Stomach (tissue), 9 donors: ENCODE measurements around the gene ODF2. TPM values are rescaled to one million over a fixed set of nuclear protein-coding genes. Genes with fewer than 3 reads are reported as not detected.
A peak's percentile ranks its signal among the peaks of the same experiment; 100 is the strongest.
"Not testable (repeated sequence)": the region's sequence is repeated elsewhere in the genome, so short reads cannot be mapped to it uniquely, and the experiment has no call there.

Source experiments
- DNase-seq, 2 donors: peaks; one replicate each; pipeline versions ENCODE4 v3.0.0 to v3.0.0-alpha.2; 2013 to 2019
- H3K27ac ChIP-seq, 5 donors: fragments of 200-600 bp in 4 of 5; sonication (generic) in 4 of 5; one replicate each; pipeline ENCODE4 v1.5.1; 2013 to 2019; ENCODE audit warnings: mild to moderate bottlenecking in 1 of 5, moderate library complexity in 1 of 5
- H3K27me3 ChIP-seq, 3 donors: fragments of 200-600 bp; sonication (generic); one replicate each; pipeline ENCODE4 v1.5.1; 2017 to 2019; ENCODE audit warnings: mixed run types in 1 of 3
- H3K36me3 ChIP-seq, 4 donors: fragments of 200-600 bp; sonication (generic); 1 replicate in 3 of 4; 2 replicates in 1 of 4; pipeline ENCODE4 v1.5.1; 2016 to 2019
- H3K4me1 ChIP-seq, 4 donors: fragments of 200-600 bp; sonication (generic); one replicate each; pipeline ENCODE4 v1.5.1; 2016 to 2019
- H3K4me3 ChIP-seq, 4 donors: fragments of 200-600 bp; sonication (generic) in 3 of 4; one replicate each; pipeline ENCODE4 v1.5.1; 2016 to 2019; ENCODE audit warnings: mild to moderate bottlenecking in 1 of 4
- H3K9me3 ChIP-seq, 4 donors: fragments of 200-600 bp; sonication (generic); one replicate each; pipeline ENCODE4 v1.5.1; 2016 to 2019
- EP300 ChIP-seq: sonication (generic); formaldehyde crosslinking; IDR thresholded peaks from one replicate; pipeline ENCODE4 v1.6.1; 2017; ENCODE audit warnings: antibody characterized with exemption
- POLR2A ChIP-seq, 4 donors: fragments of 450-650 bp; IDR thresholded peaks; one replicate each; pipeline ENCODE4 v1.6.1; 2016; ENCODE audit warnings: antibody characterized with exemption in 4 of 4, control low read depth in 2 of 4, mild to moderate bottlenecking in 1 of 4, moderate library complexity in 1 of 4
- POLR2AphosphoS5 ChIP-seq, 3 donors: sonication (generic); formaldehyde crosslinking; IDR thresholded peaks; one replicate each; pipeline ENCODE4 v1.6.1; 2016; ENCODE audit warnings: antibody characterized with exemption in 3 of 3
- WGBS, 5 donors: extraction: QIAGEN DNeasy Blood & Tissue Kit in 3 of 5; methylation state at CpG; one replicate each; pipeline versions ENCODE4 v1.1.5 to v1.1.7; 2013 to 2018; 5-methylcytosine and 5-hydroxymethylcytosine counted together
- intact Hi-C: fragments of 100-400 bp; cut with DNase I; formaldehyde crosslinking; loops from one replicate; pipeline ENCODE4 v1.15.1; 2023; ENCODE audit warnings: low total_unique reads
- polyA plus RNA-seq, 3 donors: library from polyadenylated mRNA; stranded (reverse); fragments of 200-250 nt; gene quantifications; one replicate each; pipeline ENCODE4 v1.2.3, GENCODE V29; 2013
- total RNA-seq, 5 donors: library from RNA; depleted of rRNA; stranded (reverse); fragments of >200 nt; gene quantifications; one replicate each; pipeline versions ENCODE4 v1.1.0 to v1.2.3, GENCODE V29; 2014 to 2016
- TF ChIP-seq, protein P1 (sequence below), 7 experiments: fragments of 450-650 bp in 4 of 7; fragments of 200-600 bp in 3 of 7; sonication (generic) in 3 of 7; IDR thresholded peaks; one replicate each; pipeline ENCODE4 v1.5.1; 2016 to 2019; ENCODE audit warnings: antibody characterized with exemption in 7 of 7, control low read depth in 2 of 7, mild to moderate bottlenecking in 1 of 7
- donor health status: healthy with polysubstance abuse.
- donor health status: Bipolar disorder and iron deficiency.
- donor health status: healthy.

The ODF2 gene
- total and polyA plus RNA-seq, 8 donors: 7.2 to 42.4 (median 15.4) TPM

DNA sequence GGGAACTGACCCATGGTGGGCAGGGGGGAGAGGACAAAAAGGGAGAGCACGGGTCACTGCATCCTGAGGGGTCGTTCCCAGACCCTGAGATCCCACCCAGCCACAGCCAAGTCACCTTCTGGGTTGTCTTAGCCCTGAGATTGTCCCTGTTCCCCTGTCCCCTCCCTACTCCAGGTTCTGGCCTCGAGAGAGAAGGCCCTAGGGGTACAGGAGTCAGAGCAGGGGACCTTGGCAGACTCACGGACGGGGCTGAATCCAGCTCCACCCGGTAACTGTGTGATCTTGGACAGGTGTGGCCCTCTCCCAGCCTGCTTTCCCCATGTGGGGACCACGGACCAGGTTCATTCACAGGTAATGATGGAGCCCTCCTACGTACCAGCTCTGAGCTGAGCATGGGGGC lies 46.4 kb upstream of the ODF2 start:
- Histone ChIP-seq H3K9me3 (no peaks in the 10 kb centered on the region), H3K27ac (no peak overlapping the region), H3K4me1 (peaks cover 0 to 3% (median 0%) of the 10 kb centered on the region in 4 donors), H3K27me3 (peaks cover 0 to 84% (median 12%) of the 10 kb centered on the region in 3 donors), H3K4me3 (no peak overlapping the region), H3K36me3 (no peaks in the 10 kb centered on the region)
- intact Hi-C loops: no loop called here
- DNase-seq: no peak
- no peak for TF ChIP-seq POLR2AphosphoS5 (IDR thresholded peaks at IDR 0.05)
- TF ChIP-seq EP300: no peak
- no peak for TF ChIP-seq POLR2A (IDR thresholded peaks at IDR 0.05)
- TF ChIP-seq, protein P1, sequence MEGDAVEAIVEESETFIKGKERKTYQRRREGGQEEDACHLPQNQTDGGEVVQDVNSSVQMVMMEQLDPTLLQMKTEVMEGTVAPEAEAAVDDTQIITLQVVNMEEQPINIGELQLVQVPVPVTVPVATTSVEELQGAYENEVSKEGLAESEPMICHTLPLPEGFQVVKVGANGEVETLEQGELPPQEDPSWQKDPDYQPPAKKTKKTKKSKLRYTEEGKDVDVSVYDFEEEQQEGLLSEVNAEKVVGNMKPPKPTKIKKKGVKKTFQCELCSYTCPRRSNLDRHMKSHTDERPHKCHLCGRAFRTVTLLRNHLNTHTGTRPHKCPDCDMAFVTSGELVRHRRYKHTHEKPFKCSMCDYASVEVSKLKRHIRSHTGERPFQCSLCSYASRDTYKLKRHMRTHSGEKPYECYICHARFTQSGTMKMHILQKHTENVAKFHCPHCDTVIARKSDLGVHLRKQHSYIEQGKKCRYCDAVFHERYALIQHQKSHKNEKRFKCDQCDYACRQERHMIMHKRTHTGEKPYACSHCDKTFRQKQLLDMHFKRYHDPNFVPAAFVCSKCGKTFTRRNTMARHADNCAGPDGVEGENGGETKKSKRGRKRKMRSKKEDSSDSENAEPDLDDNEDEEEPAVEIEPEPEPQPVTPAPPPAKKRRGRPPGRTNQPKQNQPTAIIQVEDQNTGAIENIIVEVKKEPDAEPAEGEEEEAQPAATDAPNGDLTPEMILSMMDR (IDR thresholded peaks at IDR 0.05): no peak
- 56 to 70% (median 58%) methylated on average over 7 to 8 of the region's 8 CpGs for WGBS, 5 donors

DNA sequence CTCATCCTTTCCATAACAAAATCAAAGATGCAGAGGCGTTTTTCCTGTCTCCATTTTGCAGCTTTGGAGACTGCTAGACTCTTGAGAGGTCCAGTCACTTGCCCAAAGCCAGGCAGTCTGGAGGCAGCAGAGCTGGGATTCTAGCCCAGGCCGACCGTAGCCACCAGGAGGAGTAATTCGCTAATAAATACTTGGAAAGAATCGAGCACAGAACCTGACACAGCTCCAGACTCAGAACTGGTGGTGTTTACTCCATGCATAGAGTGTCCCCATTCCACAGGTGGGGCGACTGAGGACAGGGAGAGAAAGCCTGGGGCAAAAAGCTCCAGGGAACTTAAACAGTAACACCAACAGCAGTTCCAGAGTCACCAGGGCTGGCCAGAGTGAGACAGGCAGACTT lies 45.8 kb upstream of the ODF2 start:
- no peaks in the 10 kb centered on the region for H3K36me3 ChIP-seq
- H3K4me1 ChIP-seq: peaks cover 0 to 3% (median 0%) of the 10 kb centered on the region in 4 donors
- H3K27ac ChIP-seq: no peak overlapping the region
- no peaks in the 10 kb centered on the region for H3K9me3 ChIP-seq
- TF ChIP-seq POLR2A (IDR thresholded peaks at IDR 0.05) (no peak), EP300 (no peak), POLR2AphosphoS5 (IDR thresholded peaks at IDR 0.05) (no peak)
- TF ChIP-seq, protein P1 (IDR thresholded peaks at IDR 0.05): no peak
- intact Hi-C loops: no loop called here
- H3K4me3 ChIP-seq: no peak overlapping the region
- 28 to 33% (median 31%) methylated on average over 6 of the region's 6 CpGs for WGBS, 5 donors
- peaks cover 0 to 84% (median 17%) of the 10 kb centered on the region in 3 donors for H3K27me3 ChIP-seq
- DNase-seq: peak in 1 of 2 donors; percentile 37

DNA sequence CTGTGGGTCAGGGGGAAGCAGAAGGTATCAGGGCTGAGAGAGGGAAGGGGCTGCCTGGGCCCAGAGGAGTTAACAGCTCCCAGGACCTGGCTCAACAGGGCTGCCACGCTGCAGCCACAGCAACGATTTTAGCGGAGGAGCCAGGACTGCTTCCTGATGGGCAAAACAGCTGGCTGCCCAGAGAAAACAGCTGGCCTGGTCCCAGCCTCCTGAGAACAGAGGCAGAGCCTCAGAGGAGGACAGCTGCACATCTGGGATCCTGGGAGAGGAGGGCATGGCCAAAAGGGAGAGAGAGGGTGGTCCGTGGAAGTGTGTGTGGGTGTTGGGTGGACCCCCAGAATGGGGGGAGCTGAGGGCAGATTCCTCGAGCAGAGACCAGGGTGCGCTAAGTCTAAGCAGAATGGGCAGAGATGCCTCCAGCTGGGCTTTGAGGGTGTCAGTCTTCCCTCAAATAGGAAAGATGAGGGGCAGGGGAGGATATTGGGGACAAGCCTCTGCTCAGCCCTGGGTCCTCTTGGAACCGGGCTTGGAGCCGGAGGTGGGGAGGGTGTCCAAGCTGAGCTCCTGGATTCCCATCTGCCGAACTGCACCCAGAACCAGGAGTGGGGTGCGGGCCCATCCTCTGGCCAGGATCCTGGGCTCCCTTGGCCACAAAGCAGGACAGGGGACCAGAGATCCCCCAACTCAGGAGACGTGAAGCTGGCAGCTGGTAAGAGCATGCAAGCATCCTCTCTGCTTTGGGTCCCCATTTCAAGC lies 44.3 kb upstream of the ODF2 start:
- Histone ChIP-seq H3K27ac (no peak overlapping the region), H3K27me3 (peaks cover 0 to 88% (median 27%) of the 10 kb centered on the region in 3 donors), H3K9me3 (no peaks in the 10 kb centered on the region), H3K4me3 (no peak overlapping the region), H3K36me3 (no peaks in the 10 kb centered on the region), H3K4me1 (no peaks in the 10 kb centered on the region)
- intact Hi-C loops: no loop called here
- 54 to 59% (median 57%) methylated on average over 10 to 11 of the region's 11 CpGs for WGBS, 5 donors
- TF ChIP-seq, protein P1 (IDR thresholded peaks at IDR 0.05): no peak
- TF ChIP-seq EP300 (no peak), POLR2AphosphoS5 (IDR thresholded peaks at IDR 0.05) (no peak), POLR2A (IDR thresholded peaks at IDR 0.05) (no peak)
- DNase-seq: no peak

DNA sequence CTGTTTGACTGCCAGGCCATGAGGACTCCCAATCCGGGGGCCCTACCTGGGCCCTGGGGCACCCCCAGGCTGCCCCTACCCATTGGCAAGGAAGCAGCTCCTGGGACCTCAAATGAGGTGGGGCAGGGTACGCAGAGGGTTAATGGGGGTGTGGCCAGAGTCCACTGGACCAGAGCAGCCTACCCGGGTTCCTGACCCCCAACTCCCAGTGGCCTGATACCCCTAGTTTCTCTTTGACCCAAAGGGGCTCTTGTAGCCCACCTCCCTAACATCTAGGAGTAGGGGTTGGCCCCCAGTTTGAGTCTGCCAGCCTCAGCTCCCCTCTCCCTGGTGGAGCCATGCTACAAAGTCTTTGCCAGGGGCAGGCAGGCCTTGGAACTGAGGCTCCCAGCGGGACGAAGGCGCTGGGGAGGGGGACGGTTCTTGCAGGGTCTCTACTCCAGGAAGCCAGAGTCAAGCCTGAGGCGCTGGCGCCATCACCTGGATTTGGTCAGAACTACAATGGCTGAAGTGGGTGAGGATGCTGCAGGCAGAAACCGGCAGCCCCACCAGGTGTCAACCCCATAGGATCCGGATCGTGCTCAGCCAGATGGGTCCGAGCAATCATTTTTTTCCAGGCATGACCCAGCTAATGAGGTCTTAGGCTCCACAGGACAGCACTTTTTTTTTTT lies 43.6 kb upstream of the ODF2 start:
- Histone ChIP-seq H3K4me1 (no peaks in the 10 kb centered on the region), H3K27me3 (peaks cover 0 to 89% (median 32%) of the 10 kb centered on the region in 3 donors), H3K27ac (no peak overlapping the region), H3K36me3 (no peaks in the 10 kb centered on the region), H3K4me3 (no peak overlapping the region), H3K9me3 (no peaks in the 10 kb centered on the region)
- DNase-seq: peak; percentile 44 to 75
- intact Hi-C loops: no loop called here
- TF ChIP-seq, protein P1 (IDR thresholded peaks at IDR 0.05): peak in 5 of 7 experiments; percentile 10 to 36 (median 30)
- TF ChIP-seq POLR2AphosphoS5 (IDR thresholded peaks at IDR 0.05): no peak
- WGBS, 5 donors: 11 to 24% (median 16%) methylated on average over 8 to 13 of the region's 13 CpGs

DNA sequence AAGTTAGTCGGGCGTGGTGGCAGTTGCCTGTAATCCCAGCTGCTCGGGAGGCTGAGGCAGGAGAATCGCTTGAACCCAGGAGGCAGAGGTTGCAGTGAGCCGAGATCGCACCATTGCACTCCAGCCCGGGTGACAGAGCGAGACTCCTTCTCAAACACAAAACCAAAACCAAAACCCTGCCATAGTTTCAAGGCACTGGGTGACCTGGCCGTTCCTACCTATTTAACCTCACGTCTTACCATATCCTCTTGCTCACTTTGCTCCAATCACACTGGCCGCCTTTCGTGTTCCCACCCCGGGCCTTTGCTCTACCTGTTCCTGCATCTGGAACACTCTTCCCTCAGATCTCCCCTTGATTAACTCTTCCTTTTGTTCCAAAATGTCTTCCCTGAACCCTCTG lies 42.1 kb upstream of the ODF2 start:
- intact Hi-C loops, H3K27ac ChIP-seq, H3K4me3 ChIP-seq, H3K36me3 ChIP-seq, DNase-seq, H3K9me3 ChIP-seq, H3K4me1 ChIP-seq: not testable (repeated sequence)
- WGBS, 5 donors: 84 to 91% (median 87%) methylated on average over 13 of the region's 13 CpGs
- H3K27me3 ChIP-seq: peaks cover 0 to 88% (median 31%) of the 10 kb centered on the region in 3 donors
